AG10803 (cell line): ENCODE results near the gene ROBO1.

Experiments
- DNase-seq: peaks from one replicate; pipeline ENCODE4 v3.0.0; 2010; ENCODE audit warnings: low read depth
- H3K4me3 ChIP-seq: 2 replicates; pipeline ENCODE4 v1.5.1; 2011; ENCODE audit warnings: mild to moderate bottlenecking, low read length, control low read depth
- TF ChIP-seq, protein P1 (sequence below): conservative IDR thresholded peaks from 2 replicates; pipeline ENCODE4 v1.5.1; 2011; ENCODE audit warnings: mild to moderate bottlenecking, low read length, control low read depth, inconsistent platforms

ROBO1 gene

DNA sequence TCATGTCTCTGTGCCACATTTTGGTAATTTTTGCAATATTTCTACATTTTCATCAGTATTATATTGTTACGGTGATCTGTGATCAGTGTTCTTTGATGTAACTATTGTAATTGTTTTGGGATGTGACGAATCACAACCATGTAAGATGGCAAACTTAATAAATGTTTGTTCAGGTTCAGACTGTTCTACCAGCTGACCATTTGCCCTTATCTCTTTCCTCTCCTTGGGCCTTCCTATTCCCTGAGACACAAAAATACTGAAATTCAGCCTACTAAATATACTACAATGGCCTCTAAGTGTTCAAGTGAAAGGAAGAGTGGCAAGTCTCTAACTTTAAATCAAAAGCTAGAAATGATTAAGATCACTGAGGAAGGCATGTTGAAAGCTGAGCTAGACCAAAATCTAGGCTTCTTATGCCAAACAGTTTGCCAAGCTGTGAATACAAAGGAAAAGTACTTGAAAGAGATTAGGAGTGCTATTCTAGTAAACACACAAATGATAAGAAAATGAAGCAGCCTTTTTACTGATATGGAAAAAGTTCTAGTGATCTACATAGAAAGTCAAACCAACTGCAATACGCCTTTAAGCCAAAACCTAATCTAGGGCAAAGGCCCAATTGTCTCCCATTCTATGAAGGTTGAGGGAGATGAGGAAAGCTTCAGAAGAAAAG is 952.8 kb downstream of the ROBO1 start:
- no peak overlapping the region for H3K4me3 ChIP-seq
- DNase-seq: no peak
- TF ChIP-seq, protein P1, sequence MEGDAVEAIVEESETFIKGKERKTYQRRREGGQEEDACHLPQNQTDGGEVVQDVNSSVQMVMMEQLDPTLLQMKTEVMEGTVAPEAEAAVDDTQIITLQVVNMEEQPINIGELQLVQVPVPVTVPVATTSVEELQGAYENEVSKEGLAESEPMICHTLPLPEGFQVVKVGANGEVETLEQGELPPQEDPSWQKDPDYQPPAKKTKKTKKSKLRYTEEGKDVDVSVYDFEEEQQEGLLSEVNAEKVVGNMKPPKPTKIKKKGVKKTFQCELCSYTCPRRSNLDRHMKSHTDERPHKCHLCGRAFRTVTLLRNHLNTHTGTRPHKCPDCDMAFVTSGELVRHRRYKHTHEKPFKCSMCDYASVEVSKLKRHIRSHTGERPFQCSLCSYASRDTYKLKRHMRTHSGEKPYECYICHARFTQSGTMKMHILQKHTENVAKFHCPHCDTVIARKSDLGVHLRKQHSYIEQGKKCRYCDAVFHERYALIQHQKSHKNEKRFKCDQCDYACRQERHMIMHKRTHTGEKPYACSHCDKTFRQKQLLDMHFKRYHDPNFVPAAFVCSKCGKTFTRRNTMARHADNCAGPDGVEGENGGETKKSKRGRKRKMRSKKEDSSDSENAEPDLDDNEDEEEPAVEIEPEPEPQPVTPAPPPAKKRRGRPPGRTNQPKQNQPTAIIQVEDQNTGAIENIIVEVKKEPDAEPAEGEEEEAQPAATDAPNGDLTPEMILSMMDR: no peak

DNA sequence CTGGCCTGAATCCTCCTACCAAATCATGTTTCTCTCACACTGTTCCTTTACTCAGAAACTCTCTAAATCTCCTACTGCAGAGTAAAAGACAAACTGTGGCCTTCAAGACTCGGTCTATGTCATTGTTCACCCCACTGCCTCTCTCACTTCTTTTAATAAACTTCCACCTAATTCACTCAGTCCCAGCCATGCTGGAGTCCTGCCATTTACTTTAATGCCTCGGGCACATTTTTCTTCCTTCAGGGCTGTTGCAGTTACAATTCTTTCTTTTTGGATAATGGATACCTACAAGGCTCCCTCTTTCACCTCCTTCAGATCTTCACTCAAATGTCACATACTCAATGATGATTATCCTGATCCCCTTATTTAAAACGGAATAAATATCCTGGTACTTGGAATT is 955.6 kb downstream of the ROBO1 start:
- TF ChIP-seq, protein P1: no peak
- no peak overlapping the region for H3K4me3 ChIP-seq
- DNase-seq: no peak

DNA sequence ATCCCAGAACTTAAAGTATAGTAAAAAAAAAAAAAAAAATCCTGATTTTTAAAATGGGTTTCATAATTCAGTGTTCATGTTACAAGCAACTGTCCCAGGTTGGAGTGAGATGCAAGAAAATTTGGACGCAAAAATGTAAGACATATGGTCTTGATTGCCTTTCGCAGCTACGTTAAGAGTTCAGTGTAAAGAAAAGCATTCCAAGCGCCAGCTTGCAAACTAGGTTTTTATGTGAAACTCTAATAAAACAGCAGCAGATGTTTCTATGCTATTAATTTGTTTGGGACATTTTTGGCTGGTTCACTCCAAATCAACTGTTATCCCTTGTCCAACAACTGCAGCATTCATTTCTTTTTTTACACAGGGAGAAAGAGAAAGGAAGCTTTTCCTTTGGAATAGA is 957.8 kb downstream of the ROBO1 start:
- peak; percentile 89 for DNase-seq
- TF ChIP-seq, protein P1: no peak
- no peak overlapping the region for H3K4me3 ChIP-seq

DNA sequence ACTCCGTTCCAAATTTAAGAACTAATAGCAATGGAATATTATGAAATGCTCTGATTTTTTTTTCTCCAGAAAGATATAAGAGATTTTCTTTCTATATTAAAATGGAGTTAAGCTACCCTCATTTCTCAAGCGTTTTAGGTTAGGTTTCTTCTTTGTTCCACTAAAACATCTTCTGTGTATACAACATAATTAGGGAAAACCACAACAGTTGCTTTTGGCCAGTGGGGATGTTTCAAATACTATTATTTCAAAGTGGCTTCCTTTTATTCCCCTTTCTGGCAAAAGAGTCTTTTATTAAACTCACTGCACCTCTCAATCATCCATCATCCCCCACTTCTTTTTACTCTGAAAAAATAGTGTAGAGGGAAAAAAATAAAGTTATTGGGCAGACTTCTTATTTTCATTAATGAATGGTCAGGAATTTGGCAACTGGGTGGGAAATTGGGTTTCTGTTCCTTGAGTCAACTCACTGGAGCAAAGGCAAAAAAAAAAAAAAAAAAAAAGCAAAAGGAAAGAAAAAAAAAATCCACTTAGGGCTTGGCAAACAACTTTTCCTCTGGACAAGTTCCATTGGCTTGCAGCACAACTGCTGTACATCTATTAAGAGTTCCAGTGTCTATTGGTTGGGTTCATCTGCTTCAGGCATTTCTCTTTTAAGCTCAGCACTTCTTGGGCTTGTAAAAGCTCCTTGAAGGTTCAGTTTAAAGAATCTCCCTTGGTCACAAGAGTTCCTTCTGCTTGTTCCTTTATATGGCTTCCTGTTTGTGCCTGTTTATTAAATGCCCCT is 963.4 kb downstream of the ROBO1 start:
- TF ChIP-seq, protein P1: no peak
- no peak overlapping the region for H3K4me3 ChIP-seq
- peak; percentile 89 for DNase-seq

DNA sequence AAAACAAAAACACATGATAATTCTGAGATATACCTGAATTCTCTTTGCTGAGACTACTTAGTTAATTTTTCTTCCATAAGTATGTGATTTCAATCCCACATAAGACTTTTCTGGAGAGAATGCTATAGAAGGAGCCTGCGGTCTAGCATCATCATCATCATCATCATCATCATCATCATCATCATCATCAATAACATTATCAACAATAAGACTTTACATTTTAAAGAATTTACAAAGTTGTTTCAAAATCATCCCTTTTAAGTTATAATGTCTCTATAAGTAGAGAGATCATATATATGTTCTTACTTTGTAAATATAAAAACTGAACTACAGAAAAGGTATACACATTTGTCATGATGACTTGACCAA is 965.3 kb downstream of the ROBO1 start:
- no peak overlapping the region for H3K4me3 ChIP-seq
- DNase-seq: no peak
- TF ChIP-seq, protein P1: no peak

DNA sequence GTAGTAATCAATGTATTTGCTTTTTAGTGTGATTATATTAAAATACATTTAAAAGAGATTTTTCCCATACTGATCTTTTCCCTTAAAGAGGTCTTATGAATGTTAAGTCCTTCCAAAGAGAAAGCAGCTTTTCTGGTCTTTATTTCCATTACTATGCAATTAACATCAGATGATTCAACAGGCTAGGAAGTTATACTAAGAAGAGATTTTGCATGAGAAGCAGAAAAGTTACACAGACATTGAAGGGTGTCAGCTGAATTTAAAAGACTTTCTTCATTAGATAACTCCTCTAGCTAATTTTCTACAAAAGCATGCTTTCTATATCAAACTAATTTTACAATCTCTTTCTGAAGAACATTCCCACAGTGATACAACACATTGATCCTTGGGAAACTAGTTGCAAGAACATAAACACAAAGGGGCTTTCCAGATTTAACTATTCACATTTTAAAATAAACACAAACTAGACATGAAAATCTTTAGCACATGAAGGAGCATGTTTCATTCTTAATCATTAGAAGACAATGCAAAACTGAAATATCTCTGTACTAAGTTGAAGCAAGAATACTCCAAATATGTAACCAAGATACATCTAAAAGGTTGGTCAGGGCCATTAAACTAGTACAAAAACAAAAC is 965.8 kb downstream of the ROBO1 start:
- no peak overlapping the region for H3K4me3 ChIP-seq
- TF ChIP-seq, protein P1: no peak
- no peak for DNase-seq
